CD4-positive, CD25-positive, alpha-beta regulatory T cell (primary cell): Measurements from ENCODE around the gene AFAP1L1. TPM values are rescaled to one million over a fixed set of nuclear protein-coding genes. Genes with fewer than 3 reads are reported as not detected.
A peak's percentile ranks its signal among the peaks of the same experiment; 100 is the strongest.

Source experiments
- ATAC-seq, 2 donors: fragments of 150-1000 bp; cut with Tn5 transposase; one replicate each; pipeline ENCODE4 v1.10.0; 2021; ENCODE audit warnings: low read depth in 2 of 2, moderate number of reproducible peaks in 2 of 2, moderate library complexity in 1 of 2
- DNase-seq, 3 donors: peaks; one replicate each; pipeline versions ENCODE4 v3.0.0 to v3.0.0-alpha.2; 2012 to 2022; ENCODE audit warnings: mixed read lengths in 1 of 3
- H3K27ac ChIP-seq: one replicate; pipeline ENCODE4 v1.7.0; 2013; ENCODE audit warnings: mild to moderate bottlenecking, low read length; ENCODE audit not compliant: insufficient read depth, poor library complexity, severe bottlenecking
- H3K27me3 ChIP-seq: one replicate; pipeline ENCODE4 v1.7.0; 2013; ENCODE audit warnings: low read length; ENCODE audit not compliant: control insufficient read depth, insufficient read depth
- H3K36me3 ChIP-seq: one replicate; pipeline ENCODE4 v1.7.0; 2013; ENCODE audit warnings: mild to moderate bottlenecking, low read length, moderate library complexity; ENCODE audit not compliant: control insufficient read depth, insufficient read depth
- H3K4me1 ChIP-seq: 2 replicates; pipeline ENCODE4 v1.7.0; 2013; ENCODE audit warnings: mild to moderate bottlenecking, low read length; ENCODE audit not compliant: insufficient read depth, control insufficient read depth, poor library complexity, severe bottlenecking
- H3K4me3 ChIP-seq: one replicate; pipeline ENCODE4 v1.7.0; 2013; ENCODE audit warnings: low read depth, mild to moderate bottlenecking, low read length, moderate library complexity
- H3K9me3 ChIP-seq, 2 experiments: 1 replicate in 1 of 2; 2 replicates in 1 of 2; pipeline ENCODE4 v1.7.0; 2013; ENCODE audit warnings: low read length in 2 of 2, mild to moderate bottlenecking in 1 of 2, moderate library complexity in 1 of 2; ENCODE audit not compliant: control insufficient read depth in 2 of 2
- H3K27ac Mint-ChIP-seq, 3 donors: one replicate each; pipeline ENCODE4 v1.8.0; 2020 to 2022; ENCODE audit warnings: mild to moderate bottlenecking in 3 of 3, mixed read lengths in 3 of 3, moderate library complexity in 2 of 3
- H3K27me3 Mint-ChIP-seq: one replicate; pipeline ENCODE4 v1.8.0; 2022; ENCODE audit warnings: mild to moderate bottlenecking, mixed read lengths
- H3K36me3 Mint-ChIP-seq: one replicate; pipeline ENCODE4 v1.8.0; 2020; ENCODE audit warnings: mixed read lengths
- H3K4me1 Mint-ChIP-seq, 4 donors: one replicate each; pipeline ENCODE4 v1.8.0; 2020 to 2022; ENCODE audit warnings: mixed read lengths in 4 of 4, mild to moderate bottlenecking in 1 of 4
- H3K4me3 Mint-ChIP-seq, 4 donors: one replicate each; pipeline ENCODE4 v1.8.0; 2020 to 2022; ENCODE audit warnings: mild to moderate bottlenecking in 4 of 4, mixed read lengths in 4 of 4, moderate library complexity in 3 of 4
- H3K9me3 Mint-ChIP-seq, 7 donors: one replicate each; pipeline ENCODE4 v1.8.0; 2020 to 2022; ENCODE audit warnings: mixed read lengths in 7 of 7, mild to moderate bottlenecking in 3 of 7, moderate library complexity in 2 of 7
- polyA plus RNA-seq, 4 donors: library from polyadenylated mRNA; unstranded; fragments of 300-500 nt; fragmentation: Illumina TruSeq; gene quantifications; one replicate each; pipeline ENCODE4 v1.2.3, GENCODE V29; 2021
- total RNA-seq: library from RNA; stranded (reverse); gene quantifications from one replicate; pipeline ENCODE4 v1.2.3, GENCODE V29; 2022

Gene AFAP1L1
- total and polyA plus RNA-seq, 5 donors from 2014 or later, result 0.14 TPM; not detected in 4

DNA sequence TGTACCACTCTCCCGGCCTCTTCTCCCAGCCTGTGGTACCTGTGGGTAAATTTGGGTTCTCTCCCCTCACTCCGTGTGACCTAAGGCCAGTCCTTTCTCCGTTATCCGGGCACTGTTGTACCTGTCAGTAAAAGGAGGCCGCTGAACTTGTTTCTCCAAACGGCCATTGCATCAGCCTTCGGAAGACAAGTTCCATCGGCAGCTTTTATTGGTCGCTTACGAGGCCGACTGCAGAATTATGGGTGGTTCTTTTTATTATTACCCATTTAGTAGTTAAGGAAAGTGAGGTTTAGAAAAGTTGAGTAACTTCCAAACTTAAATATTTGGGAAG lies 74.2 kb downstream of the AFAP1L1 start:
- Mint-ChIP-seq H3K27me3 (no peaks in the 10 kb centered on the region), H3K4me3 (peak overlapping the region; percentile 87 to 97 (median 94)), H3K27ac (peak overlapping the region; percentile 87 to 96 (median 89)), H3K36me3 (peaks cover 33% of the 10 kb centered on the region), H3K9me3 (peaks cover 0 to 2% (median 0%) of the 10 kb centered on the region in 7 donors), H3K4me1 (peaks cover 30 to 66% (median 55%) of the 10 kb centered on the region in 4 donors)
- ATAC-seq (no peak), DNase-seq (peak in 1 of 3 donors; percentile 53)
- H3K4me1 ChIP-seq, result peaks cover 60% of the 10 kb centered on the region
- H3K36me3 ChIP-seq, result peaks cover 20% of the 10 kb centered on the region
- H3K9me3 ChIP-seq, result no peaks in the 10 kb centered on the region
- H3K27me3 ChIP-seq, result no peaks in the 10 kb centered on the region
- peak overlapping the region; percentile 84 for H3K27ac ChIP-seq
- peak overlapping the region; percentile 100 for H3K4me3 ChIP-seq

DNA sequence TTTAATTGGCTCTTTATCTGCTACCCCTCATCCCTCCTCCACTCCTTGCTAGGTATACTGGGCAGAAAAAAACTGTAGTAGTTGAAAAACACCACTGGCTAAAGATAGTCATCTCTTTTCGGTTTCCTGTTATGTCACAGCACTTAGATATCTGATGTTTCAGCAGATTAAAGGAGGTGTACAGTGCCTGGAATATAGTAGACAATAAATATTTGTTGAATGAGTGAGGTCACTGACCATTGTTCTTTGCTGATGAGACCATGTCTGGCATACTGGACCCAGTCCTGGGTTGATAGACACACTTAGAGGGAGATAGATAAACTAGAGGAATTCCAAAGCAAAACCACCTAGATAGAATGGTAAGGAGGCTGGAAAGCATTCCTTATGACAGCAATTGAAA lies 76.9 kb downstream of the AFAP1L1 start:
- DNase-seq, result peak in 2 of 3 donors; percentile 69 to 86
- peak overlapping the region; percentile 84 for H3K27ac ChIP-seq
- no peaks in the 10 kb centered on the region for H3K27me3 ChIP-seq
- H3K4me3 Mint-ChIP-seq, result peak overlapping the region; percentile 87 to 97 (median 94)
- peak overlapping the region; percentile 89 to 99 (median 93) for H3K27ac Mint-ChIP-seq
- H3K27me3 Mint-ChIP-seq, result no peaks in the 10 kb centered on the region
- no peaks in the 10 kb centered on the region for H3K9me3 ChIP-seq
- H3K36me3 ChIP-seq, result peaks cover 46% of the 10 kb centered on the region
- H3K4me3 ChIP-seq, result peak overlapping the region; percentile 96
- H3K36me3 Mint-ChIP-seq, result peaks cover 54% of the 10 kb centered on the region
- H3K9me3 Mint-ChIP-seq, result peaks cover 0 to 2% (median 0%) of the 10 kb centered on the region in 7 donors
- ATAC-seq, result peak; percentile 62 to 67
- H3K4me1 ChIP-seq, result peaks cover 86% of the 10 kb centered on the region
- H3K4me1 Mint-ChIP-seq, result peaks cover 36 to 85% (median 68%) of the 10 kb centered on the region in 4 donors

DNA sequence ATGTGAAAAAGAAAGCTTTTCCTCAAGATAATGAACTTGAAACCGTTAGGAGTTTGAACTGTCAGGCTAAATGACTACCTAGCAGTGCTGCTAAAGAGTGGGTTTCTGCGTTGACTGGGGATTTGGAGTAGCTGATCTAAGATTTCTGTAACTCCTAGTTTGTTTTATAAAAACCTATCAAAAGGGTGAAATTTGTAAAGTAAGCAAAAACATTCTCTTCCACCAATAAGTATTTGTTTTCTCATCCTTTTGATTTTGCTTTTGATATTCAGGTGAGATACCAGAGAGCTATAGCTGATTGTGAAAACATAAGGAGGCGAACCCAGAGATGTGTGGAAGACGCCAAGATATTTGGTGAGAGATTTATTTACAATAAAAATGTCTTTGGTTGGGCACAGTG lies 77.7 kb downstream of the AFAP1L1 start:
- Mint-ChIP-seq H3K27me3 (no peaks in the 10 kb centered on the region), H3K9me3 (peaks cover 0 to 2% (median 0%) of the 10 kb centered on the region in 7 donors), H3K27ac (peak overlapping the region; percentile 89 to 99 (median 93)), H3K4me1 (peaks cover 34 to 85% (median 66%) of the 10 kb centered on the region in 4 donors), H3K36me3 (peaks cover 60% of the 10 kb centered on the region), H3K4me3 (peak overlapping the region; percentile 87 to 97 (median 94))
- H3K4me1 ChIP-seq, result peaks cover 89% of the 10 kb centered on the region
- peaks cover 54% of the 10 kb centered on the region for H3K36me3 ChIP-seq
- H3K9me3 ChIP-seq, result no peaks in the 10 kb centered on the region
- H3K27ac ChIP-seq, result peak overlapping the region; percentile 84
- ATAC-seq (no peak), DNase-seq (peak in 1 of 3 donors; percentile 22)
- peak overlapping the region; percentile 96 for H3K4me3 ChIP-seq
- no peaks in the 10 kb centered on the region for H3K27me3 ChIP-seq

DNA sequence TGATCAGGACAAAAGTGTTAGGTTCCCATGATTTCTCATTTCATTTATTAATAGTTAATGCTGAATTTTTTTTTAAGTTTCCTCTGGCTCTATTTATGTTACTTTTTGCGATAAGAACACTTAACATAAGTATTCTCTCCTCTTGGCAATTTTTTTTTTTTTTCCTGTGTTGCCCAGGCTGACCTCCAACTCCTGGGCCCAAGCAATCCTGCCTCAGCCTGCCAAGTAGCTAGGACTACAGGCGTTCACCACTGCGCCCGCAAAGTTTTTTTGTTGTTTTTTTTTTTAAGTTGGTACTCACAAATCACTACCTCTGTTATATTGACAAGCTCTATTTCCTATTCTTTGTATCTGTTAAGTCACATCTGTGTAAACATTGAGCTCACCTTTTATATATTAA lies 80.5 kb downstream of the AFAP1L1 start:
- peak overlapping the region; percentile 42 to 91 (median 70) for H3K4me3 Mint-ChIP-seq
- no peak for ATAC-seq
- H3K9me3 Mint-ChIP-seq, result peaks cover 0 to 2% (median 0%) of the 10 kb centered on the region in 7 donors
- H3K4me1 Mint-ChIP-seq, result peaks cover 25 to 91% (median 67%) of the 10 kb centered on the region in 4 donors
- Histone ChIP-seq H3K4me3 (peak overlapping the region; percentile 45), H3K4me1 (peaks cover 82% of the 10 kb centered on the region), H3K9me3 (no peaks in the 10 kb centered on the region), H3K27me3 (no peaks in the 10 kb centered on the region), H3K27ac (peak overlapping the region; percentile 9), H3K36me3 (peaks cover 70% of the 10 kb centered on the region)
- H3K36me3 Mint-ChIP-seq, result peaks cover 70% of the 10 kb centered on the region
- peak overlapping the region in 2 of 3 donors; percentile 9 to 36 for H3K27ac Mint-ChIP-seq
- H3K27me3 Mint-ChIP-seq, result no peaks in the 10 kb centered on the region
- DNase-seq, result no peak

DNA sequence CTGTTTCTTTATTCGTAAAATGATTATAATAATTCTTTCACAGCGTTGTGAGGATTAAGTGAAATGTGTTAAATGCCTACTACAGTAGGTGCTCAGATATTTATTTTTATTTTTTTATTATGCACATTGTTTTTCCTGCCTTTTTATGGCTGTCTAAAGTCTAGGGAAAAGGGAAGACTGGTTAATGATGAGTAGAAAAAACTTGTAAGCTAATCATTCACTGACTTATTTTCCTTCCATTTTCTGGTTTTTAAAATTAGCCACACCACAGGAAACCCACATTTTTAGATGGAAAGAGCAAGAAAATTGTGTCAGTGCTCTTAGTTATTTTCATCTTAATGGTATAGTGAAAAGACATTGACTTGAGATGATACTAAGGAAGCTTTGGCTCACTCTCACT lies 82.3 kb downstream of the AFAP1L1 start:
- H3K27ac Mint-ChIP-seq, result peak overlapping the region in 1 of 3 donors; percentile 33
- no peaks in the 10 kb centered on the region for H3K9me3 ChIP-seq
- peak overlapping the region in 3 of 4 donors; percentile 22 to 58 (median 30) for H3K4me3 Mint-ChIP-seq
- H3K36me3 Mint-ChIP-seq, result peaks cover 55% of the 10 kb centered on the region
- peaks cover 0 to 3% (median 0%) of the 10 kb centered on the region in 7 donors for H3K9me3 Mint-ChIP-seq
- H3K4me3 ChIP-seq, result peak overlapping the region; percentile 23
- no peaks in the 10 kb centered on the region for H3K27me3 Mint-ChIP-seq
- peaks cover 18 to 90% (median 67%) of the 10 kb centered on the region in 4 donors for H3K4me1 Mint-ChIP-seq
- H3K27me3 ChIP-seq, result no peaks in the 10 kb centered on the region
- ATAC-seq (no peak), DNase-seq (no peak)
- peaks cover 77% of the 10 kb centered on the region for H3K4me1 ChIP-seq
- H3K36me3 ChIP-seq, result peaks cover 67% of the 10 kb centered on the region
- peak overlapping the region; percentile 43 for H3K27ac ChIP-seq

DNA sequence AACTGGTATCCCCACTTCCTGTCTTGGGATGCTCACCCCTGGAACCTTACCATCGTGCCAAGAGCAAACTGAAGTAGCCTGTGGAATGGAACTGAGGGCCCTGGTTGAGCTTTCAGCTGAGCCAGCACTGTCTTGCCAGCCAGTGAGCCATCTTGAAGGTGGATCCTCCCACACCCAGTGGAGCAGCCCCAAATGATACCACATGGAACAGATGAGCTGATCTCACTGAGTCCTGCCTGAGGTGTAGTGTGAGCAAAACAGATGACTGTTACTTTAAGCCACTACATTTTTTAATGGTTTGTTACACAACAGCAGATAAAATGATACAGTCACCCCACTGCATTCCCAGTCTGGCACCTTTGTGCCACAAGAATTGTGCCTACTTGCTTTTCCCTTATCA lies 84.0 kb downstream of the AFAP1L1 start:
- H3K36me3 Mint-ChIP-seq, result peaks cover 41% of the 10 kb centered on the region
- H3K4me1 Mint-ChIP-seq, result peaks cover 29 to 90% (median 70%) of the 10 kb centered on the region in 4 donors
- Histone ChIP-seq H3K36me3 (peaks cover 52% of the 10 kb centered on the region), H3K4me3 (no peak overlapping the region), H3K27me3 (no peaks in the 10 kb centered on the region), H3K9me3 (no peaks in the 10 kb centered on the region), H3K4me1 (peaks cover 77% of the 10 kb centered on the region), H3K27ac (peak overlapping the region; percentile 42)
- DNase-seq (peak in 1 of 3 donors; percentile 20), ATAC-seq (no peak)
- peak overlapping the region in 2 of 3 donors; percentile 63 to 64 for H3K27ac Mint-ChIP-seq
- H3K9me3 Mint-ChIP-seq, result peaks cover 0 to 3% (median 0%) of the 10 kb centered on the region in 7 donors
- H3K4me3 Mint-ChIP-seq, result peak overlapping the region in 3 of 4 donors; percentile 13 to 50 (median 42)
- no peaks in the 10 kb centered on the region for H3K27me3 Mint-ChIP-seq

DNA sequence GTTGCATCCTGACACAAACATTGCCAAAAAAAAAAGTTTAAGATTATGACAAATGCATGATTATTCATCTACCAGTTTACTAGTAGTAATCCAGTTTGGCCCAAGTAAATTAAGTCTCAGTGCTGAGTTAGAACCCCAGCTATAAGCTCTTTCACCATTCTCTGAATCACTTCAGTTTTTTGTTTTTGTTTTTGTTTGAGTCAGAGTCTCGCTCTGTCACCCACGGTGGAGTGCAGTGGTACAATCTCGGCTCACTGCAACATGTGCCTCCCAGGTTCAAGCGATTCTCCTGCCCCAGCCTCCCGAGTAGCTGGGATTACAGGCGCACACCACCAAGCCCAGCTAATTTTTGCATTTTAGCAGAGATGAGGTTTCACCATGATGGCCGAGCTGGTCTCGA lies 84.7 kb downstream of the AFAP1L1 start:
- peak overlapping the region; percentile 63 to 88 (median 64) for H3K27ac Mint-ChIP-seq
- H3K27me3 ChIP-seq, result no peaks in the 10 kb centered on the region
- peaks cover 35% of the 10 kb centered on the region for H3K36me3 Mint-ChIP-seq
- peaks cover 74% of the 10 kb centered on the region for H3K4me1 ChIP-seq
- DNase-seq (peak in 1 of 3 donors; percentile 27), ATAC-seq (no peak)
- H3K9me3 Mint-ChIP-seq, result peaks cover 0 to 3% (median 0%) of the 10 kb centered on the region in 7 donors
- peaks cover 32 to 92% (median 69%) of the 10 kb centered on the region in 4 donors for H3K4me1 Mint-ChIP-seq
- H3K27me3 Mint-ChIP-seq, result no peaks in the 10 kb centered on the region
- no peaks in the 10 kb centered on the region for H3K9me3 ChIP-seq
- H3K36me3 ChIP-seq, result peaks cover 45% of the 10 kb centered on the region
- peak overlapping the region; percentile 79 for H3K27ac ChIP-seq
- H3K4me3 Mint-ChIP-seq, result peak overlapping the region; percentile 8 to 75 (median 46)
- H3K4me3 ChIP-seq, result peak overlapping the region; percentile 9
